Rectal smooth muscle tissue (tissue), 1 donor: ENCODE measurements around the gene UQCRH.
A peak's percentile ranks its signal among the peaks of the same experiment; 100 is the strongest.

Experiments
- H3K27ac ChIP-seq: one replicate; pipeline ENCODE4 v1.7.0; 2013; ENCODE audit warnings: low read depth, low read length, inconsistent platforms
- H3K27me3 ChIP-seq: one replicate; pipeline ENCODE4 v1.7.0; 2013; ENCODE audit warnings: low read length; ENCODE audit not compliant: control insufficient read depth, insufficient read depth
- H3K36me3 ChIP-seq: one replicate; pipeline ENCODE4 v1.7.0; 2013; ENCODE audit warnings: low read length; ENCODE audit not compliant: control insufficient read depth, insufficient read depth
- H3K4me1 ChIP-seq: one replicate; pipeline ENCODE4 v1.7.0; 2013; ENCODE audit warnings: low read length; ENCODE audit not compliant: control insufficient read depth, insufficient read depth
- H3K4me3 ChIP-seq: one replicate; pipeline ENCODE4 v1.7.0; 2013; ENCODE audit warnings: low read length
- H3K9ac ChIP-seq: one replicate; pipeline ENCODE4 v1.7.0; 2013; ENCODE audit warnings: low read length

Gene UQCRH

DNA sequence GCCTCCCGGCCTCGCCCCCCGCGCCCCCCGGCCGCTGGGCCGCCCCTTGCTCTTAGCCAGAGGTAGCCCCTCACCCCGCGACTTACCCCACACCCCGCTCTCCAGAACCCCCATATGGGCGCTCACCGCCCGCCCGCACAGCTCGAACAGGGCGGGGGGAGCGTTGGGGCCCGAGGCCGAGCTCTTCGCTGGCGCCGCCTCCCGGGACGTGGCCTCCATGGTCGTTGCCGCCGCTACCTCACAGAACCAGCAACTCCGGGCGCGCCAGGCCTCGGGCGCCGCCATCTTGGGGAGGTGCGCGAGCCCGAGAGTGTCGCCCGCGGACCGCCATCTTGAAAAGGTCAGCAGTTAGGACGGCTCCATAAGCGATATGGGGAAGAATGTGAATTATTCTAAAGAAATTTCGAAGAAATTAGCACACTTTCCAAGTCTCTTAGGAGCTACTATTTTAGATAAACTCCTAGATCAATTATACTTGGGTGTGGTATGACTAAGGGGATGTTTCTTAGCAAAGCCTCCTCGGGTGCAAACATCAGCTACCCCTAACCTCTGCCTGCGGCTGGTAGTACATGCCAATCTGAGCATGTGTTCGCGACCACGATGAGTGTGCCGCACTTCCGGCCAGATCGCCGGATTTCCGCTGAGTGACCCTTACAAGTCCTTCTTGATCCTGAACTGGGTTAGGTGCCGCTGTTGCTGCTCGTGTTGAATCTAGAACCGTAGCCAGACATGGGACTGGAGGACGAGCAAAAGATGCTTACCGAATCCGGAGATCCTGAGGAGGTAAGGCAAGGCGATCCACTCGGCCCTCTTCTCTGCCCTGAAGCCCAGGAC lies at the start of gene UQCRH, which contains the start of gene LRRC41:
TSS of gene UQCRH (plus strand) at position 661 of the 834 bp plus-strand sequence. CDS start at position 730, 69 bp downstream.
TSS of gene LRRC41 (minus strand) at position 579 of the 834 bp plus-strand sequence. CDS start at position 285, 294 bp downstream.
- peak within 1 kb of the TSS; percentile 98 for H3K27ac ChIP-seq
- peak within 1 kb of the TSS; percentile 99 for H3K9ac ChIP-seq
- peaks cover 17% of the 10 kb centered on the region for H3K4me1 ChIP-seq
- H3K4me3 ChIP-seq = peak within 1 kb of the TSS; percentile 81
- H3K36me3 ChIP-seq = no peaks in the 10 kb centered on the region
- no peaks in the 10 kb centered on the region for H3K27me3 ChIP-seq

DNA sequence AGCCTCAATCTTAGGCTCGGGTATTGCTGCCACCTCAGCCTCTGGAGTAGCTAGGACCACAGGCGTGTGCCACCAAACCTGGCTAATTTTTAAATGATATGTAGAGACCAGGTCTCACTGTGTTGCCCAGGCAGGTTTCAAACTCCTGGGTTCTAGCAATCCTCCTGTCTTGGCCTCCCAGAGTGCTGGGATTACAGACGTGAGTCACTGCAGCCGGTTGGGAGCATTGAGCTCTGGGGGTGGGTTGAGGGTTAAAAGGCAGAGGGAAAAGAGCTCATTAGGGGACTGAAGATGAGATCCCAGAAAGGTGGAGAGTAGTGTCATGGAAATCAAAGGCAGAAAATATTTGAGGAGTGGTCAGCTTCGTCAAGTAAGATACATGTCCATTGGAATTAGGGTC lies 48.8 kb upstream of the UQCRH start:
- Histone ChIP-seq H3K27ac (no peak overlapping the region), H3K4me3 (no peak overlapping the region), H3K27me3 (no peaks in the 10 kb centered on the region), H3K4me1 (no peaks in the 10 kb centered on the region), H3K36me3 (no peaks in the 10 kb centered on the region), H3K9ac (no peak overlapping the region)

DNA sequence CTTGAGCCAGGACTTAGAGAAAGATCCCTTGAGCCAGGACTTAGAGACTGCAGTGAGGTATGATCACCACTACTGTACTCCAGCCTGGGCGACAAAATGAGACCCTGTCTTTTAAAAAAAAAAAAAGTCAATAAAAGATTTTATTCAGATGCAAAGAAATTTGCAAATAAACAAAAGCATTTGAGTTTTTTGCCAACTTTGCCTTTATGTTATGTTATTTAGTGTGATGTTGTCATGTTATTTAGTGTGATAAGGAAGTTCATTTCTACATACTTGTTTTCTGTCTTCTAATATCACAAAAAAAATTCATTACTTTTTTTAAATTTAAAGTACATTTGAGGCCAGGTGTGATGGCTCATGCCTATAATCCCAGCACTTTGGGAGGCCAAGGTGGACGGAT lies 47.0 kb upstream of the UQCRH start:
- H3K9ac ChIP-seq = no peak overlapping the region
- H3K4me1 ChIP-seq = no peaks in the 10 kb centered on the region
- no peak overlapping the region for H3K4me3 ChIP-seq
- no peaks in the 10 kb centered on the region for H3K27me3 ChIP-seq
- no peak overlapping the region for H3K27ac ChIP-seq
- no peaks in the 10 kb centered on the region for H3K36me3 ChIP-seq

DNA sequence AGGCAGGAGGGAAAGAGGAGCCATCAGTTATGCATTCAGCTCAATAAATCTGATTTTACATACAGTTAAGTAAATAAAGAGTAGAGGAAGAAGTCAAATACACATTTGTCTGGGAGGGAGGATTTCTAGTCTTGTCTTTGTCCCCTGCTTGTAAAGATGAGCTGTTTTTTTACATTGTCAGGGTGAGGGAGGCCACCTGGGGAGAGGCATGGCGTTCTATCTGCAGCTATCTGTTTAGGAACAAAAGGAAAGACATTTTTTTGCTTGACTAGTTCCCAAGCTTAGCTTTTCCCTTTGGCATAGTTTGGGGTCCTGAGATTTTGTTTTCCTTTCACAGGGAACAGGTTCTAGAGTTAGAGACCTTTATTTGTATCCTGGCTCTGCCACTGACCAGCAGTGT lies 41.0 kb upstream of the UQCRH start:
- H3K27me3 ChIP-seq = no peaks in the 10 kb centered on the region
- no peaks in the 10 kb centered on the region for H3K36me3 ChIP-seq
- H3K4me1 ChIP-seq = no peaks in the 10 kb centered on the region
- H3K27ac ChIP-seq = no peak overlapping the region
- H3K9ac ChIP-seq = no peak overlapping the region
- no peak overlapping the region for H3K4me3 ChIP-seq

DNA sequence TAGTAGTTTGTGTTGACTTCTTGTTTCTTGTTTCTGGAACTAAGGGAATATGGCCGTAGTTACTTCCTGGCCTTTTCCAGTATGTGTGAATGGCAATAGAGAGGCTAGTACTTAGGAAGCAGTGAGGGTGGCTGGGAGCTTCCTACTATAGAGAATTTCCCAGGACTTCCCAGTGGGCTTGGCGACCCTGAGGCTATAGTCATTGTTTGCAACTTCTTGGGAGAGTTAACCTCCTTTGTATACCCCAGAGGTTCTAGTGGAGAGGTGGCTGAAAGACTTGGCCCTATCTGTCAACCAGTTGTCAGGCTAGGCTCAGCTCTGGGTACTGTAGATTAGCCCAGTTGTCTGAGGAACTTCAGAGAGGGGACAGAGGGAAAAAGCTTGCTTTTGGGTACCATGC lies 40.4 kb upstream of the UQCRH start:
- Histone ChIP-seq H3K9ac (no peak overlapping the region), H3K4me1 (no peaks in the 10 kb centered on the region), H3K36me3 (no peaks in the 10 kb centered on the region), H3K27ac (no peak overlapping the region), H3K4me3 (no peak overlapping the region), H3K27me3 (no peaks in the 10 kb centered on the region)

DNA sequence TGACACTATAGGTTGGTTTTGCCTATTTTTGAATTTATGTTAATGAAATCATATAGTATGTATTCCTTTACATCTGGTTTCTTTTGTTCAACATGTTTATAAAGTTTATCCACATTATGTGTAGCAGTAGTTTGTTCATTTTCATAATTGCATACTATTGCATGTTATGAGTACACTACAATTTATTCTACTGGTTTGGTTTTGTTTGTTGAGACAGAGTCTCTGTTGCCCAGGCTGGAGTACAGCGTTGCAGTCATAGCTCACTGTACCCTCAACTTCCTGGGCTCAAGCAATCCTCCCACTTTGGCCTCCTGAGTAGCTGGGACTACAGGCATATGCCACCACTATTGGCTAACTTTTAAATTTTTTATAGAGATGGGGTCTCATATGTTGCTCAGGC lies 34.9 kb upstream of the UQCRH start:
- H3K36me3 ChIP-seq = no peaks in the 10 kb centered on the region

DNA sequence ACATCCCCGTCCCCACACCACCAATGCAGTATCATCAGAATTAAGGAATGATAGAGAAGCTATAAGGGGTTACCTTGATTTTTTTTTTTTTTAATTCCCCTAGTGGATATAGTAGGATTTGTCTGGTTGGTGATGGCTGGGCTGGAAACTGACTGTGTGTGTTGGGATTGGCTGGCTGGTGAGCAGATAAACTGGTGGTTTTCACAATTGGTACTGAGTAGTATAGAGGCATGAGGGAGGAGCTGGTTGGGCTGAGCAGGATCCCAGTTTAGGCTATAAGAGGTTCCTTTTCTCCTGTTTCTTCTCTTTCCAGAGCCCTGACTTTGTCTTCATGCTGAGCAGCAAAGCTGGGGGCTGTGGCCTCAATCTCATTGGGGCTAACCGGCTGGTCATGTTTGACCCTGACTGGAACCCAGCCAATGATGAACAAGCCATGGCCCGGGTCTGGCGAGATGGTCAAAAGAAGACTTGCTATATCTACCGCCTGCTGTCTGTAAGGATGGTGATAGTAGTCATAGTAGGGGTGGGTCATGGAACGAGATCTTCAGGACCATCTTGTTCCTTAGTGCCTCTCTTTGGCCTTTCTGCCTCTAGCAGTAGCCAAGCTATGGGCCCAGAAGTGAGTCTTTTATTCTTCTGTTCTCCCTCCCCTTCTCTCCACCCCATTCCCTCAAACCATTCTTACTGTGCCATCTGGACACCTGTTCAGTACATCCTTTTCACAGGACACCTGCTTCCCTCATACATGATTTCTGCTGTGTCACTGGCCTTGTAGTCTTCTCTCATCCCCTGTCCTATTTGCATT lies 29.1 kb upstream of the UQCRH start:
- peaks cover 13% of the 10 kb centered on the region for H3K36me3 ChIP-seq
- H3K27ac ChIP-seq = no peak overlapping the region
- no peaks in the 10 kb centered on the region for H3K4me1 ChIP-seq
- no peak overlapping the region for H3K4me3 ChIP-seq
- H3K27me3 ChIP-seq = no peaks in the 10 kb centered on the region
- H3K9ac ChIP-seq = no peak overlapping the region

More for the DNA sequence above, 34.9 kb upstream of the UQCRH start:
- Histone ChIP-seq H3K27me3 (no peaks in the 10 kb centered on the region), H3K4me3 (no peak overlapping the region), H3K9ac (no peak overlapping the region), H3K4me1 (no peaks in the 10 kb centered on the region), H3K27ac (no peak overlapping the region)

DNA sequence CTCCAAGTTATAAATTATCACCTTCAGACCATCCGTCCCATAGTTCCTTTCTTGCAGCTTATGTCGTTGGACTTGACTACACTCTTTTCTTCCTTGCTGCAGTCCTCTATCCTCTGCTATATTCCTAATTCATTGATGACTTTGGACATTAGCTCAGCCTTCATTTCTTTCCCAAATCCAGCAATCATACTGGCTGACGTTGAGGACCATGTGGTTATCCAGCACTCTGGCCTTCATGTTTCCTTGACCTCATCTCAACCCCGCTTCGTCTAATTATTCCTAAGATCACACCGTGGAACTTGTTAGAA lies 28.5 kb upstream of the UQCRH start:
- Histone ChIP-seq H3K4me3 (no peak overlapping the region), H3K27me3 (no peaks in the 10 kb centered on the region), H3K4me1 (no peaks in the 10 kb centered on the region), H3K9ac (no peak overlapping the region), H3K36me3 (peaks cover 15% of the 10 kb centered on the region), H3K27ac (no peak overlapping the region)

DNA sequence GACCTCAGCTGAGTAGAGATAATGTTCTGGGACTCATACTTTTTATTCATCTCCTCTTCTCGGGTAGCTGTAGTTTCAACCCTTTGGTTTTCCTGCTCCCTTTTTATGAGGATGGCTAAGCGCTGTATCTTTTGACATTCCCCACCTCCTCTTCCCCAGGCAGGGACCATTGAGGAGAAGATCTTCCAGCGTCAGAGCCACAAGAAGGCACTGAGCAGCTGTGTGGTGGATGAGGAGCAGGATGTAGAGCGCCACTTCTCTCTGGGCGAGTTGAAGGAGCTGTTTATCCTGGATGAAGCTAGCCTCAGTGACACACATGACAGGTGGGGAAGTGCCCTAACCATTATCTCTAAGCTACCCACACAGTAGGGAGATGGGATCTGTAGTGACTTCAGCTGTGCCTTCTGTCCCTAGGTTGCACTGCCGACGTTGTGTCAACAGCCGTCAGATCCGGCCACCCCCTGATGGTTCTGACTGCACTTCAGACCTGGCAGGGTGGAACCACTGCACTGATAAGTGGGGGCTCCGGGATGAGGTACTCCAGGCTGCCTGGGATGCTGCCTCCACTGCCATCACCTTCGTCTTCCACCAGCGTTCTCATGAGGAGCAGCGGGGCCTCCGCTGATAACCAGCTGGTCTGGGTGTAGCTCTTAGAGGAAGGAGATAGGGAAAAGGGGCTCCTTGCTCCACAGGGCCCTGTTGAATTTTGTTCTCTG lies 25.7 kb upstream of the UQCRH start:
- Histone ChIP-seq H3K27me3 (no peaks in the 10 kb centered on the region), H3K36me3 (peaks cover 27% of the 10 kb centered on the region), H3K9ac (no peak overlapping the region), H3K27ac (no peak overlapping the region), H3K4me1 (no peaks in the 10 kb centered on the region), H3K4me3 (no peak overlapping the region)

DNA sequence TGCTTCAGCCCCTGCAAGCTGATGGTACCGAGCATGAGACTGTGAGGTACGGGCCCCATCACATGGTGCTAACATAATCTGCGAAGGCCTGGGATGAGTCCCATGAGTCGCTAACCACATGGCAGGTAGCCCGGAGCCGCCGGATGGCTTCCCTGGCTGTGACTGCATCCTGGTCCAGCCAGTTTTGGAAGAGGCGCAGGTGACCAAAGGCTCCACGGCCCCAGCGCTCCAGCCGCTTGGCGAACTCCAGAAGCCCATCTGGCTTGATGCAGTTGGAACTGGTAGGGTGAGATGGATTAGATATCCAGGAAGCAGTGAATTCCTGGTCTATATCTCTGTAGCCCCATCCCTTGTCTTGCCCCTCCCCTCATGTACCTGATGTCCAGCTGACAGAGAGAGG lies 24.7 kb upstream of the UQCRH start:
- H3K4me1 ChIP-seq = no peaks in the 10 kb centered on the region
- no peak overlapping the region for H3K27ac ChIP-seq
- no peaks in the 10 kb centered on the region for H3K27me3 ChIP-seq
- no peak overlapping the region for H3K9ac ChIP-seq
- H3K36me3 ChIP-seq = peaks cover 27% of the 10 kb centered on the region
- H3K4me3 ChIP-seq = no peak overlapping the region

DNA sequence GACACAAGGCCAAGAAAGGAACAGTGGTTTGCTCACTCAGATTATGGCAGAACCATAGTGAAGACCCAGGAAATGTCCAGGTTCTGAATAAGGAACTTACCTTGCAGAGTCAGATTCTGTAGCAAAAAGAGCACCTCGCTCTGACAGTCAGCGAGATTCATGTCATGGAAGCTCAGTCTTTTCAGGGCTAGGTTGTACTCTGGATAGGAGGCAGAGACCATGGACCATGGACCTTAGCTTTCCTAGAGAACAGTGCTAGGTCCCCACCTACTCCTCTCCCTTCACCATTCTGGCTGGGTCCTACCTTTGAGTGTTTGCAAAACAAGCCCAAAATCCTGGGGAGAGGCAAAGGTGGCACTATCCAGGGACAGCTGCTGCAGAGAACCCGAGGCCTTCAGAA lies 23.4 kb upstream of the UQCRH start:
- Histone ChIP-seq H3K9ac (no peak overlapping the region), H3K4me1 (no peaks in the 10 kb centered on the region), H3K27me3 (no peaks in the 10 kb centered on the region), H3K4me3 (no peak overlapping the region), H3K36me3 (peaks cover 31% of the 10 kb centered on the region), H3K27ac (no peak overlapping the region)

DNA sequence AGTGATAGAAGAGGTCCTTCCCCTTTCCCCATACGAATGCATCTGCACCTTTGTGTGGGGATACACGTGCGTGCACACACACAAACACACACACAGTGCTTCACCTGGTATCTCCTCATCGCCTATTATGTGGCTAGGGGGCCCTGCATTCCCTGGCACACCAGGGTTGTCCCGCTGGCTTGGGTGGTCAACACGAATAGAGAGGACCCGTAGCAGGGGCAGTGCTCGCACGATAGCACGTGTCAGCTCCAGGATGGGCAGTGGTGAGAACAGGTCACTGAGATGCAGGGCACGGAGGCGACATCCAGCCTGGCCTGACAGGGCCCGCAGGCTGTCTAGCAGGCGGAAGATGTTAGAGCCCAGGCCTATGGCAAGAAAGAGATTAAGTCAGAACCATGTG lies 22.5 kb upstream of the UQCRH start:
- H3K4me3 ChIP-seq = no peak overlapping the region
- no peak overlapping the region for H3K9ac ChIP-seq
- H3K36me3 ChIP-seq = peaks cover 40% of the 10 kb centered on the region
- H3K27ac ChIP-seq = no peak overlapping the region
- H3K4me1 ChIP-seq = no peaks in the 10 kb centered on the region
- no peaks in the 10 kb centered on the region for H3K27me3 ChIP-seq
